ENCODE measurements around the gene GNMT. TPM values are rescaled to one million over a fixed set of nuclear protein-coding genes. Genes with fewer than 3 reads are reported as not detected.

The GNMT gene
- total and polyA plus RNA-seq, 9 of the 15 experiments (the other 6 are each of a cell fraction or from before 2014, with no cell fraction given), result 0.11 to 0.29 (median 0.15) TPM; not detected in 6

DNA sequence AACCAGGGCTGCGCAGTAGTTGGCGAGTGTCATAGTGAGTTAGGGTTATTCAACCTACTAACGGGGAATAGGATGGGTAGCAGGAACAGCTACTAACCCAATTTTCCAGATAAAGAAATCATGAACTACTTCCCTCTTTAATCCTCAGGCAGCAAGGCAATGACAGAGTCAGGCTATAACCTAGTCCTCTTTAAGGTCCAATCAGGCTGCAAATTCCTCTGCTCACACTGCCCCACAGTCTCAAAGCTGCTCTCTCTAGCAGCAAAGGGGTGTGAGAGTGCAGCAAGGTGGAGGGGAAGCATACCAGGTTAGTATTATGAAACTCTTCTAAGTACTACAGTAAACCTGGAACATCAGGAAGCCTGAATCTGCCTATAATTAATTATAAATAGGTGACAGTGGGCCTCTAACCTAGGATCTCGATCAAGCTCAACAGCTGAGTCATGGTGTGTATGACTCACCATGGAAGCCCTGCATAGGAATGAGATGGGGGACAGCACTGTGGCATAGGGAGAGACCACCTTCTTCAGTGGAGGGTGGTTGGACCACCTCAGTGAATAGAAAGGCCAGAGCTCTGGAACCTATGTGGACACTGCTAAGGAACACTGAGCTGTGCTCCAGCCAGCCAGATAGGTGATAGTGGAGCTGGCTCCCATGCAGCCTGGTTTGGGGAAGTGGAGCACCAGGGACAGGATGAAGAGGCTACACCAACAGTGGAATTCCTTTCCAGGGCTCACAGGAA is 10.5 kb downstream of the GNMT start (continued):
- TF ChIP-seq, protein P1, sequence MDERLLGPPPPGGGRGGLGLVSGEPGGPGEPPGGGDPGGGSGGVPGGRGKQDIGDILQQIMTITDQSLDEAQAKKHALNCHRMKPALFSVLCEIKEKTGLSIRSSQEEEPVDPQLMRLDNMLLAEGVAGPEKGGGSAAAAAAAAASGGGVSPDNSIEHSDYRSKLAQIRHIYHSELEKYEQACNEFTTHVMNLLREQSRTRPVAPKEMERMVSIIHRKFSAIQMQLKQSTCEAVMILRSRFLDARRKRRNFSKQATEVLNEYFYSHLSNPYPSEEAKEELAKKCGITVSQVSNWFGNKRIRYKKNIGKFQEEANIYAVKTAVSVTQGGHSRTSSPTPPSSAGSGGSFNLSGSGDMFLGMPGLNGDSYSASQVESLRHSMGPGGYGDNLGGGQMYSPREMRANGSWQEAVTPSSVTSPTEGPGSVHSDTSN (CRISPR knock-in tag; IDR thresholded peaks at IDR 0.05; ENCODE audit: low read depth), result no peak
- TF ChIP-seq, protein P1 (tag; conservative IDR thresholded peaks at IDR 0.05; ENCODE audit: low read depth), result peak; percentile 88
- TF ChIP-seq FOXP1 (CRISPR knock-in tag; IDR thresholded peaks at IDR 0.05) (no peak), ZNF263 (CRISPR knock-in tag; IDR thresholded peaks at IDR 0.05; ENCODE audit: borderline replicate concordance) (peak; percentile 82; the same call in 1 of the 2 replicates), NFYB (IDR thresholded peaks at IDR 0.05; ENCODE audit: extremely low read depth, insufficient read length) (no peak), SMARCB1 (IDR thresholded peaks at IDR 0.05; ENCODE audit: insufficient read length, low read depth) (peak; percentile 82), FOXK2 (conservative IDR thresholded peaks at IDR 0.05 in 1 of 2, IDR thresholded peaks at IDR 0.05 in 1 of 2; ENCODE audit: low read depth in 2 of 2) (peak in 1 of 2 experiments; percentile 18; a peak in 1 of 4 replicates), FOSL1 (tag; conservative IDR thresholded peaks at IDR 0.05) (peak; percentile 98), HCFC1 (IDR thresholded peaks at IDR 0.05; ENCODE audit: low read depth, low read length) (no peak)
- TF ChIP-seq, protein P2, sequence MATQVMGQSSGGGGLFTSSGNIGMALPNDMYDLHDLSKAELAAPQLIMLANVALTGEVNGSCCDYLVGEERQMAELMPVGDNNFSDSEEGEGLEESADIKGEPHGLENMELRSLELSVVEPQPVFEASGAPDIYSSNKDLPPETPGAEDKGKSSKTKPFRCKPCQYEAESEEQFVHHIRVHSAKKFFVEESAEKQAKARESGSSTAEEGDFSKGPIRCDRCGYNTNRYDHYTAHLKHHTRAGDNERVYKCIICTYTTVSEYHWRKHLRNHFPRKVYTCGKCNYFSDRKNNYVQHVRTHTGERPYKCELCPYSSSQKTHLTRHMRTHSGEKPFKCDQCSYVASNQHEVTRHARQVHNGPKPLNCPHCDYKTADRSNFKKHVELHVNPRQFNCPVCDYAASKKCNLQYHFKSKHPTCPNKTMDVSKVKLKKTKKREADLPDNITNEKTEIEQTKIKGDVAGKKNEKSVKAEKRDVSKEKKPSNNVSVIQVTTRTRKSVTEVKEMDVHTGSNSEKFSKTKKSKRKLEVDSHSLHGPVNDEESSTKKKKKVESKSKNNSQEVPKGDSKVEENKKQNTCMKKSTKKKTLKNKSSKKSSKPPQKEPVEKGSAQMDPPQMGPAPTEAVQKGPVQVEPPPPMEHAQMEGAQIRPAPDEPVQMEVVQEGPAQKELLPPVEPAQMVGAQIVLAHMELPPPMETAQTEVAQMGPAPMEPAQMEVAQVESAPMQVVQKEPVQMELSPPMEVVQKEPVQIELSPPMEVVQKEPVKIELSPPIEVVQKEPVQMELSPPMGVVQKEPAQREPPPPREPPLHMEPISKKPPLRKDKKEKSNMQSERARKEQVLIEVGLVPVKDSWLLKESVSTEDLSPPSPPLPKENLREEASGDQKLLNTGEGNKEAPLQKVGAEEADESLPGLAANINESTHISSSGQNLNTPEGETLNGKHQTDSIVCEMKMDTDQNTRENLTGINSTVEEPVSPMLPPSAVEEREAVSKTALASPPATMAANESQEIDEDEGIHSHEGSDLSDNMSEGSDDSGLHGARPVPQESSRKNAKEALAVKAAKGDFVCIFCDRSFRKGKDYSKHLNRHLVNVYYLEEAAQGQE (IDR thresholded peaks at IDR 0.05; ENCODE audit: borderline replicate concordance), result 0 out of 2 replicates have a peak, but pooled peaks have one; percentile 1
- TF ChIP-seq, protein P2 (CRISPR knock-in tag; IDR thresholded peaks at IDR 0.05; ENCODE audit: low read depth), result no peak
- TF ChIP-seq, protein P3, sequence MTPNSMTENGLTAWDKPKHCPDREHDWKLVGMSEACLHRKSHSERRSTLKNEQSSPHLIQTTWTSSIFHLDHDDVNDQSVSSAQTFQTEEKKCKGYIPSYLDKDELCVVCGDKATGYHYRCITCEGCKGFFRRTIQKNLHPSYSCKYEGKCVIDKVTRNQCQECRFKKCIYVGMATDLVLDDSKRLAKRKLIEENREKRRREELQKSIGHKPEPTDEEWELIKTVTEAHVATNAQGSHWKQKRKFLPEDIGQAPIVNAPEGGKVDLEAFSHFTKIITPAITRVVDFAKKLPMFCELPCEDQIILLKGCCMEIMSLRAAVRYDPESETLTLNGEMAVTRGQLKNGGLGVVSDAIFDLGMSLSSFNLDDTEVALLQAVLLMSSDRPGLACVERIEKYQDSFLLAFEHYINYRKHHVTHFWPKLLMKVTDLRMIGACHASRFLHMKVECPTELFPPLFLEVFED (CRISPR knock-in tag; conservative IDR thresholded peaks at IDR 0.05), result no peak

Measured in K562 (cell line).